IMR-90 (cell line): ENCODE data around the gene SLC25A2. TPM values are rescaled to one million over a fixed set of nuclear protein-coding genes. Genes with fewer than 3 reads are reported as not detected.

Source experiments
- ATAC-seq: fragments of 200-7000 bp; cut with Tn5 transposase; 2 replicates; pipeline ENCODE4 v1.9.1; 2020; ENCODE audit warnings: low read depth, mild to moderate bottlenecking, moderate library complexity
- BruUV-seq: library from RNA; stranded (reverse); fragments of 400-500 nt; replicated peaks from 2 replicates; lab custom pipeline; 2021; lab: Mats Ljungman, UMichigan
- CTCF ChIA-PET: fragments of 300-600 bp; formaldehyde crosslinking; extraction: SDS; loops from one replicate; lab custom pipeline; 2021; ENCODE audit warnings: antibody characterized with exemption; lab: Yijun Ruan, JAX
- POLR2A ChIA-PET: fragments of 300-600 bp; sonication (Branson Sonifier 250); formaldehyde crosslinking; loops from one replicate; lab custom pipeline; 2022; ENCODE audit warnings: antibody characterized with exemption; ENCODE audit not compliant: unreplicated experiment; lab: Charles Lee
- DNase-seq: peaks from one replicate; pipeline ENCODE4 v3.0.0; 2013
- H2AFZ ChIP-seq: replicated peaks from 2 replicates; pipeline ENCODE3; 2013; ENCODE audit warnings: low read length, mild to moderate bottlenecking; ENCODE audit not compliant: poor library complexity
- H2AK5ac ChIP-seq: 2 replicates; pipeline ENCODE4 v1.6.1; 2013; ENCODE audit warnings: low read depth, low read length, inconsistent platforms
- H2AK9ac ChIP-seq: replicated peaks from 2 replicates; pipeline ENCODE3; 2013; ENCODE audit warnings: mild to moderate bottlenecking, low read depth, low read length, moderate library complexity; ENCODE audit not compliant: poor library complexity
- H2BK120ac ChIP-seq: 2 replicates; pipeline ENCODE4 v1.6.1; 2013; ENCODE audit warnings: low read depth, low read length, inconsistent platforms
- H2BK15ac ChIP-seq: 3 replicates; pipeline ENCODE4 v1.6.1; 2013; ENCODE audit warnings: low read depth, low read length, inconsistent platforms
- H2BK20ac ChIP-seq: 2 replicates; pipeline ENCODE4 v1.6.1; 2013; ENCODE audit warnings: low read depth, mild to moderate bottlenecking, inconsistent platforms, low read length, moderate library complexity
- H2BK5ac ChIP-seq: 2 replicates; pipeline ENCODE4 v1.6.1; 2013; ENCODE audit warnings: mild to moderate bottlenecking, low read depth, low read length, inconsistent platforms; ENCODE audit not compliant: poor library complexity, severe bottlenecking
- H3K14ac ChIP-seq: replicated peaks from 2 replicates; pipeline ENCODE4 v1.6.1; 2013; ENCODE audit warnings: low read depth, low read length, inconsistent platforms
- H3K18ac ChIP-seq: 2 replicates; pipeline ENCODE4 v1.6.1; 2013; ENCODE audit warnings: low read depth, low read length, control low read depth
- H3K23ac ChIP-seq: 2 replicates; pipeline ENCODE4 v1.6.1; 2013; ENCODE audit warnings: low read depth, low read length, inconsistent platforms
- H3K27ac ChIP-seq: 2 replicates; pipeline ENCODE4 v1.5.1; 2013; ENCODE audit warnings: mild to moderate bottlenecking, control low read depth, low read length; ENCODE audit not compliant: insufficient read depth
- H3K27me3 ChIP-seq: 2 replicates; pipeline ENCODE4 v1.6.1; 2013; ENCODE audit warnings: low read length; ENCODE audit not compliant: control insufficient read depth, insufficient read depth
- H3K36me3 ChIP-seq: 2 replicates; pipeline ENCODE4 v1.6.1; 2013; ENCODE audit warnings: low read length, mixed read lengths; ENCODE audit not compliant: control insufficient read depth, insufficient read depth
- H3K4ac ChIP-seq: 2 replicates; pipeline ENCODE4 v1.6.1; 2013; ENCODE audit warnings: low read depth, low read length, inconsistent platforms
- H3K4me1 ChIP-seq: 2 replicates; pipeline ENCODE4 v1.6.1; 2013; ENCODE audit warnings: low read length, mixed read lengths; ENCODE audit not compliant: control insufficient read depth, insufficient read depth
- H3K4me2 ChIP-seq: 2 replicates; pipeline ENCODE4 v1.6.1; 2013; ENCODE audit warnings: low read depth, mild to moderate bottlenecking, control low read depth, low read length, moderate library complexity
- H3K4me3 ChIP-seq: 2 replicates; pipeline ENCODE4 v1.5.1; 2013; ENCODE audit warnings: low read depth, mild to moderate bottlenecking, control low read depth, low read length, moderate library complexity; ENCODE audit not compliant: insufficient read depth
- H3K56ac ChIP-seq: 2 replicates; pipeline ENCODE4 v1.6.1; 2013; ENCODE audit warnings: low read length, inconsistent platforms; ENCODE audit not compliant: insufficient read depth; ENCODE audit errors: extremely low read depth
- H3K79me1 ChIP-seq, 2 experiments: 2 replicates each; pipeline ENCODE4 v1.6.1; 2013; ENCODE audit warnings: low read length in 2 of 2, inconsistent platforms in 1 of 2, low read depth in 1 of 2
- H3K9ac ChIP-seq: 2 replicates; pipeline ENCODE4 v1.6.1; 2013; ENCODE audit warnings: low read depth, low read length, control low read depth
- H3K9me1 ChIP-seq: 2 replicates; pipeline ENCODE4 v1.6.1; 2013; ENCODE audit warnings: low read length, inconsistent platforms; ENCODE audit not compliant: insufficient read depth
- H3K9me3 ChIP-seq: 2 replicates; pipeline ENCODE4 v1.6.1; 2013; ENCODE audit warnings: low read length; ENCODE audit not compliant: control insufficient read depth, insufficient read depth
- H4K20me1 ChIP-seq: 2 replicates; pipeline ENCODE4 v1.6.1; 2013; ENCODE audit warnings: low read length, inconsistent platforms; ENCODE audit not compliant: insufficient read depth
- H4K5ac ChIP-seq: 2 replicates; pipeline ENCODE4 v1.6.1; 2013; ENCODE audit warnings: mild to moderate bottlenecking, low read depth, low read length, control low read depth
- H4K8ac ChIP-seq, 2 experiments: 2 replicates each; pipeline ENCODE4 v1.6.1; 2013; ENCODE audit warnings: low read depth in 2 of 2, low read length in 2 of 2, control low read depth in 1 of 2, inconsistent platforms in 1 of 2
- H4K91ac ChIP-seq: 2 replicates; pipeline ENCODE4 v1.6.1; 2013; ENCODE audit warnings: low read depth, low read length, inconsistent platforms; ENCODE audit not compliant: insufficient read depth
- BHLHE40 ChIP-seq: fragments of 150-350 bp; IDR thresholded peaks from 2 replicates; pipeline ENCODE4 v1.6.1; 2016; ENCODE audit warnings: mild to moderate bottlenecking, low read depth, low read length
- CHD1 ChIP-seq: IDR thresholded peaks from 2 replicates; pipeline ENCODE4 v1.6.1; 2012; ENCODE audit warnings: low read depth, low read length, improper control_type of control experiment
- ELK1 ChIP-seq: fragments of 150-350 bp; IDR thresholded peaks from 2 replicates; pipeline ENCODE4 v1.6.1; 2016; ENCODE audit warnings: low read depth, mild to moderate bottlenecking, low read length, moderate library complexity, borderline replicate concordance
- FOS ChIP-seq: fragments of 150-350 bp; IDR thresholded peaks from 2 replicates; pipeline ENCODE4 v1.6.1; 2016; ENCODE audit warnings: low read depth, low read length
- MAFK ChIP-seq: IDR thresholded peaks from 2 replicates; pipeline ENCODE4 v1.6.1; 2012; ENCODE audit warnings: low read depth, low read length, improper control_type of control experiment
- NFE2L2 ChIP-seq: fragments of 150-350 bp; IDR thresholded peaks from 2 replicates; pipeline ENCODE4 v1.6.1; 2016; ENCODE audit warnings: low read depth, mild to moderate bottlenecking, low read length
- POLR2A ChIP-seq: IDR thresholded peaks from 2 replicates; pipeline ENCODE4 v1.6.1; 2012; ENCODE audit warnings: mild to moderate bottlenecking, low read depth, low read length
- RAD21 ChIP-seq: IDR thresholded peaks from 2 replicates; pipeline ENCODE4 v1.6.1; 2012; ENCODE audit warnings: low read length, improper control_type of control experiment
- RFX5 ChIP-seq: IDR thresholded peaks from 2 replicates; pipeline ENCODE4 v1.8.0; 2012; ENCODE audit warnings: low read depth, mild to moderate bottlenecking, low read length, moderate library complexity
- SMC3 ChIP-seq: fragments of 150-350 bp; IDR thresholded peaks from 2 replicates; pipeline ENCODE4 v1.6.1; 2016; ENCODE audit warnings: low read depth, mild to moderate bottlenecking, antibody characterized with exemption, low read length, moderate library complexity
- USF2 ChIP-seq: fragments of 150-350 bp; IDR thresholded peaks from 2 replicates; pipeline ENCODE4 v1.6.1; 2017; ENCODE audit warnings: mild to moderate bottlenecking, antibody characterized with exemption, low read length, low read depth
- dilution Hi-C: fragments of 300-500 bp; cut with HindIII; formaldehyde crosslinking; loops from one replicate; pipeline ENCODE4 v1.14.3; 2018; ENCODE audit warnings: low sequenced_read_pairs; ENCODE audit not compliant: unreplicated experiment
- in situ Hi-C: fragments of 300-500 bp; cut with MboI; formaldehyde crosslinking; loops from 3 replicates; pipeline ENCODE4 v1.14.3; 2019; ENCODE audit warnings: low sequenced_read_pairs, inconsistent platforms, mixed read lengths
- intact Hi-C: fragments of 100-400 bp; cut with micrococcal nuclease; formaldehyde crosslinking; loops from 2 replicates; pipeline ENCODE4 v1.10.0; 2022
- polyA plus RNA-seq, 3 experiments: library from polyadenylated mRNA; depleted of rRNA; stranded (reverse); fragments of >200 nt; gene quantifications; 2 replicates each; pipeline ENCODE4 v1.2.3, GENCODE V29; 2012; ENCODE audit warnings: low replicate concordance in 1 of 3
- total RNA-seq: library from RNA; depleted of rRNA; stranded (reverse); fragments of >200 nt; gene quantifications from 2 replicates; pipeline ENCODE4 v1.2.3, GENCODE V29; 2012

SLC25A2 gene
- total and polyA plus RNA-seq, 2 of the 4 experiments (the other 2 are of a cell fraction), result not detected

GRCh38 chr5:141313711-141314110 lies 9.9 kb upstream of the SLC25A2 start:
- TF ChIP-seq POLR2A, result no peak
- no peak for TF ChIP-seq MAFK
- TF ChIP-seq SMC3, result no peak
- TF ChIP-seq CHD1, result no peak
- no peak for TF ChIP-seq FOS
- TF ChIP-seq BHLHE40, result no peak
- TF ChIP-seq NFE2L2, result no peak
- TF ChIP-seq ELK1, result no peak
- TF ChIP-seq RFX5, result no peak
- no peak for TF ChIP-seq USF2
- no peak for TF ChIP-seq RAD21
- Histone ChIP-seq H2BK5ac (no peak overlapping the region), H3K4me1 (no peaks in the 10 kb centered on the region), H3K9me1 (no peaks in the 10 kb centered on the region), H4K20me1 (no peaks in the 10 kb centered on the region), H2AK5ac (no peak overlapping the region), H3K4me2 (no peak overlapping the region), H3K14ac (no peak overlapping the region), H3K27ac (no peak overlapping the region), H3K23ac (no peak overlapping the region), H2BK20ac (no peak overlapping the region), H2BK15ac (no peak overlapping the region), H3K18ac (no peak overlapping the region), H3K4ac (no peak overlapping the region), H3K4me3 (no peak overlapping the region), H4K8ac (no peak overlapping the region), H4K5ac (no peak overlapping the region), H3K9ac (no peak overlapping the region), H3K9me3 (peaks cover 42% of the 10 kb centered on the region), H3K56ac (no peak overlapping the region), H3K79me1 (peaks cover 6% of the 10 kb centered on the region in 2 experiments; a peak in 3 of 4 replicates), H2AFZ (no peak overlapping the region), H3K27me3 (no peaks in the 10 kb centered on the region), H2AK9ac (no peak overlapping the region), H3K36me3 (peaks cover 5% of the 10 kb centered on the region), H2BK120ac (no peak overlapping the region), H4K91ac (no peak overlapping the region)
- intact Hi-C loops, result no loop called here
- ATAC-seq, result no peak
- ChIA-PET POLR2A (no interaction called here), CTCF (no interaction called here)
- BruUV-seq, result no TSS peak
- dilution Hi-C loops, result no loop called here
- in situ Hi-C loops, result no loop called here
- DNase-seq, result no peak
